Activated effector memory CD4-positive, alpha-beta T cell treated with Interleukin-2 at 50 U/mL for 16 hours (primary cell): Measurements from ENCODE around the gene TPX2.

Source experiments
- DNase-seq: peaks from one replicate; pipeline ENCODE4 v3.0.0-alpha.2; 2020

TPX2 gene

GRCh38 chr20:31835977-31836852 is 97.1 kb downstream of the TPX2 start:
- no peak for DNase-seq

- no peak for DNase-seq
These were observed 97.9 kb downstream of the TPX2 start for GRCh38 chr20:31836853-31837608.

GRCh38 chr20:31837896-31838397 is 98.9 kb downstream of the TPX2 start:
- no peak for DNase-seq

- DNase-seq: no peak
These were observed 99.7 kb downstream of the TPX2 start for GRCh38 chr20:31838646-31839292.

GRCh38 chr20:31839782-31840487 is 100.8 kb downstream of the TPX2 start:
- DNase-seq: no peak

- DNase-seq: no peak
These were observed 102.1 kb downstream of the TPX2 start for GRCh38 chr20:31840906-31841816.

- no peak for DNase-seq
These were observed 102.8 kb downstream of the TPX2 start for GRCh38 chr20:31841928-31842327.

- no peak for DNase-seq
These were observed 103.5 kb downstream of the TPX2 start for GRCh38 chr20:31842471-31843157.

GRCh38 chr20:31843288-31843687 is 104.2 kb downstream of the TPX2 start:
- no peak for DNase-seq

- no peak for DNase-seq
These were observed 104.8 kb downstream of the TPX2 start for GRCh38 chr20:31843881-31844280.

- DNase-seq: no peak
These were observed 105.7 kb downstream of the TPX2 start for GRCh38 chr20:31844737-31845299.

- no peak for DNase-seq
These were observed 106.3 kb downstream of the TPX2 start, which contains the start of gene FOXS1 for GRCh38 chr20:31845300-31845863. Gene FOXS1, minus strand, starts transcription at chr20:31845604. Its CDS starts 62 bp downstream, at chr20:31845542.

- no peak for DNase-seq
These were observed 107.7 kb downstream of the TPX2 start for GRCh38 chr20:31846793-31847138.

GRCh38 chr20:31848088-31848999 is 109.3 kb downstream of the TPX2 start:
- no peak for DNase-seq

GRCh38 chr20:31849306-31849930 is 110.3 kb downstream of the TPX2 start:
- no peak for DNase-seq
